GM12878 (cell line): ENCODE results near the gene TBATA. TPM values are rescaled to one million over a fixed set of nuclear protein-coding genes. Genes with fewer than 3 reads are reported as not detected.

ENCODE experiments used
- ATAC-seq: fragments of 200-7000 bp; cut with Tn5 transposase; 3 replicates; pipeline ENCODE4 v1.9.1; 2020; ENCODE audit warnings: mild to moderate bottlenecking, moderate library complexity
- BruUV-seq: library from RNA; stranded (reverse); fragments of 400-500 nt; replicated peaks from 2 replicates; lab custom pipeline; 2021; lab: Mats Ljungman, UMichigan
- CTCF ChIA-PET: fragments of 300-600 bp; sonication (Branson Sonifier 250); formaldehyde crosslinking; extraction: SDS; loops from one replicate; lab custom pipeline; 2021; ENCODE audit warnings: inconsistent platforms; lab: Yijun Ruan, JAX
- POLR2A ChIA-PET: fragments of 350-600 bp; formaldehyde crosslinking; extraction: SDS; loops from one replicate; lab custom pipeline; 2021; ENCODE audit warnings: inconsistent platforms; lab: Charles Lee
- RAD21 ChIA-PET: fragments of 300-600 bp; sonication (Branson Sonifier 250); formaldehyde crosslinking; loops from one replicate; lab custom pipeline; 2023; ENCODE audit warnings: antibody characterized with exemption; ENCODE audit not compliant: unreplicated experiment; lab: Charles Lee
- SMC1A ChIA-PET: fragments of 300-600 bp; sonication (Branson Sonifier 250); formaldehyde crosslinking; loops from one replicate; lab custom pipeline; 2023; ENCODE audit not compliant: unreplicated experiment, uncharacterized antibody; lab: Charles Lee
- DNase-seq: peaks from one replicate; pipeline ENCODE4 v3.0.0-alpha.2; 2011; ENCODE audit warnings: low read depth, low spot score
- FAIRE-seq: peaks from 3 replicates; lab custom pipeline; 2011; peaks lifted over from hg19 to GRCh38; lab: Jason Lieb, UNC
- H2AFZ ChIP-seq: 2 replicates; pipeline ENCODE4 v1.6.0; 2011; ENCODE audit warnings: low read depth, low read length, control low read depth; ENCODE audit not compliant: control insufficient read depth
- H3K27ac ChIP-seq: 2 replicates; pipeline ENCODE4 v1.5.1; 2011; ENCODE audit warnings: control low read depth; ENCODE audit not compliant: control insufficient read depth, insufficient read depth
- H3K27me3 ChIP-seq, 2 experiments: replicated peaks in 1 of 2; 2 replicates each; pipeline versions ENCODE4 v1.6.0 to v1.6.1; 2011; ENCODE audit warnings: low read length in 1 of 2; ENCODE audit not compliant: control insufficient read depth in 2 of 2, insufficient read depth in 2 of 2
- H3K36me3 ChIP-seq, 2 experiments: 2 replicates each; pipeline ENCODE4 v1.5.1; 2011; ENCODE audit warnings: low read length in 1 of 2; ENCODE audit not compliant: control insufficient read depth in 2 of 2, insufficient read depth in 2 of 2
- H3K4me1 ChIP-seq: 2 replicates; pipeline ENCODE4 v1.6.1; 2011; ENCODE audit warnings: mild to moderate bottlenecking, low read length, moderate library complexity, mixed read lengths; ENCODE audit not compliant: control insufficient read depth, insufficient read depth
- H3K4me2 ChIP-seq: 2 replicates; pipeline ENCODE4 v1.6.0; 2011; ENCODE audit warnings: control low read depth; ENCODE audit not compliant: control insufficient read depth, insufficient read depth
- H3K4me3 ChIP-seq: fragments of 200-600 bp; sonication (generic); 2 replicates; pipeline ENCODE4 v1.5.1; 2016
- H3K79me2 ChIP-seq: 2 replicates; pipeline ENCODE4 v1.6.0; 2011; ENCODE audit warnings: low read length; ENCODE audit not compliant: control insufficient read depth, insufficient read depth
- H3K9ac ChIP-seq: 2 replicates; pipeline ENCODE4 v1.8.0; 2011; ENCODE audit warnings: low read length, control low read depth, mixed read lengths; ENCODE audit not compliant: control insufficient read depth, insufficient read depth
- H3K9me3 ChIP-seq: replicated peaks from 3 replicates; pipeline ENCODE4 v1.5.1; 2011; ENCODE audit warnings: mild to moderate bottlenecking, low read length; ENCODE audit not compliant: control insufficient read depth, insufficient read depth
- H4K20me1 ChIP-seq: 2 replicates; pipeline ENCODE4 v1.6.0; 2011; ENCODE audit not compliant: control insufficient read depth, insufficient read depth
- BHLHE40 ChIP-seq, 2 experiments: fragments of 450-650 bp in 1 of 2; IDR thresholded peaks; 2 replicates each; pipeline ENCODE4 v1.6.1; 2011 to 2017; ENCODE audit warnings: low read depth in 2 of 2, borderline replicate concordance in 1 of 2, improper control_type of control experiment in 1 of 2, low read length in 1 of 2, mild to moderate bottlenecking in 1 of 2
- CHD2 ChIP-seq: IDR thresholded peaks from 2 replicates; pipeline ENCODE4 v1.6.1; 2011; ENCODE audit warnings: low read depth, low read length, improper control_type of control experiment, borderline replicate concordance
- HDAC6 ChIP-seq: fragments of 200-600 bp; sonication (generic); IDR thresholded peaks from one replicate; pipeline ENCODE4 v1.8.0; 2017; ENCODE audit warnings: antibody characterized with exemption; ENCODE audit not compliant: unreplicated experiment
- IRF4 ChIP-seq: IDR thresholded peaks from 2 replicates; pipeline ENCODE4 v1.6.1; 2011; ENCODE audit warnings: low read depth, low read length
- MYB ChIP-seq: fragments of 150-350 bp; IDR thresholded peaks from 2 replicates; pipeline ENCODE4 v1.6.1; 2014; ENCODE audit warnings: mild to moderate bottlenecking, low read depth, low read length, borderline replicate concordance
- POLR2AphosphoS2 ChIP-seq: IDR thresholded peaks from 2 replicates; pipeline ENCODE4 v1.6.1; 2011; ENCODE audit warnings: low read depth, mild to moderate bottlenecking, low read length, improper control_type of control experiment, moderate library complexity
- POLR2AphosphoS5 ChIP-seq: IDR thresholded peaks from 2 replicates; pipeline ENCODE4 v1.6.1; 2011; ENCODE audit warnings: mild to moderate bottlenecking, low read length, inconsistent platforms
- RELA ChIP-seq: fragments of 450-650 bp; IDR thresholded peaks from 2 replicates; pipeline ENCODE4 v1.8.0; 2014; ENCODE audit warnings: borderline replicate concordance; ENCODE audit not compliant: partially characterized antibody
- SPI1 ChIP-seq: IDR thresholded peaks from 2 replicates; pipeline ENCODE4 v1.6.1; 2011; ENCODE audit warnings: low read depth, mild to moderate bottlenecking, low read length, moderate library complexity, borderline replicate concordance; ENCODE audit not compliant: insufficient read depth
- WGBS: methylation state at CpG from one replicate; pipeline ENCODE4 v1.1.6; 2016; ENCODE audit warnings: low lambda C conversion rate; ENCODE audit not compliant: insufficient replicate concordance, insufficient coverage; ENCODE audit errors: missing lambda C conversion rate; 5-methylcytosine and 5-hydroxymethylcytosine counted together
- in situ Hi-C: fragments of 300-500 bp; cut with MboI; formaldehyde crosslinking; loops from 9 replicates; pipeline ENCODE4 v1.14.3; 2018; ENCODE audit warnings: mixed read lengths
- intact Hi-C: fragments of 100-400 bp; cut with micrococcal nuclease; formaldehyde crosslinking; loops from one replicate; pipeline ENCODE4 v1.14.2; 2022; ENCODE audit not compliant: unreplicated experiment
- polyA plus RNA-seq, 11 experiments: library from polyadenylated mRNA; depleted of rRNA in 4 of 11; unstranded in 6 of 11; stranded (reverse) in 5 of 11; fragments of >200 nt; fragmentation: Nextera tagmentation in 4 of 11; fragmentation: Illumina TruSeq in 1 of 11; extraction: Ambion mirVana in 4 of 11; extraction: Trizol in 1 of 11; gene quantifications; 1 replicate in 1 of 11; 2 replicates in 10 of 11; pipeline versions ENCODE4 v1.2.1 to v1.2.3, GENCODE V29; 2011 to 2016; ENCODE audit warnings: inconsistent platforms in 2 of 11, missing spikeins in 2 of 11, low read depth in 1 of 11
- total RNA-seq, 4 experiments: library from RNA; depleted of rRNA in 3 of 4; stranded (reverse); fragments of >200 nt in 3 of 4; fragmentation: Illumina TruSeq in 1 of 4; extraction: Trizol in 1 of 4; gene quantifications; 2 replicates each; pipeline versions ENCODE4 v1.2.1 to v1.2.3, GENCODE V29; 2013 to 2021
- TF ChIP-seq, protein P1 (sequence below): IDR thresholded peaks from 2 replicates; pipeline ENCODE4 v1.6.1; 2011; ENCODE audit warnings: borderline replicate concordance, low read depth, mild to moderate bottlenecking, moderate library complexity, mixed read lengths, low read length; ENCODE audit not compliant: insufficient read depth; ENCODE audit errors: extremely low read length

Gene TBATA
- total and polyA plus RNA-seq, 10 of the 15 experiments (the other 5 are each of a cell fraction or from before 2014, with no cell fraction given) = not detected

DNA sequence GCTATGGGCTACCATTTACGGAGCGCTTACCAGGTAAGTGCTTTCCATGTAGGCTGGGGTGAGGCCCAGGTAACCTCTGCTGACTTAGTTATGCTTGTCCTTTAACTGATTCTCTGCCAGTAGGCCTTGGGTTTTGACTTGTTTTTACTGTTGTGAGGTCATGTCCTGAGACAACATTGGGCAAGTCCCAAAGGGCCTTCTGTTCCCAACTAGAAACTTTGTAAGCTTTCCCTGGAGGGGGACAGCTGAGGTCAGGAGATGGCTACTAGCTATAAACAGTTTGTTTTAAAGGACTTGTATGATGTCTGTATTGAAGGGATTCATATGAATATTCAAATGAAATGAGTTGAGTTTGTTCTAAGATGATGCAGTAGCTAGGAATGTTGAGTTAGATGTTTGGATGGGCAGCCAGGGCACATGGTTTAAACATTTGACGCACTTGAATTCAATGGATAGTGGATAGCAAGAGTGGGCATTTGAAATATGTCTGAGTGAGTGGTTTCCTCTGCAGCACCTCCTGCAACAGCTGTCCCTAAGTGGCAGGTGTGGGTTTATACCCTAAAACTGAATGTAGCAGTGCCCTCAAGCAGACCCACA lies 20.5 kb upstream of the TBATA start (continued):
- TF ChIP-seq MYB = no peak

- H3K9ac ChIP-seq = no peak overlapping the region
- ChIA-PET RAD21 (no interaction called here), SMC1A (no interaction called here), POLR2A (no interaction called here), CTCF (no interaction called here)
- H3K27ac ChIP-seq = no peak overlapping the region
- no peak overlapping the region for H3K4me2 ChIP-seq
- no peak for ATAC-seq
- H4K20me1 ChIP-seq = no peaks in the 10 kb centered on the region
- WGBS = 3% methylated on average over 2 of the region's 2 CpGs
- in situ Hi-C loops = no loop called here
- TF ChIP-seq POLR2AphosphoS2 (no peak), RELA (no peak), IRF4 (no peak), POLR2AphosphoS5 (no peak), SPI1 (no peak), CHD2 (no peak), HDAC6 (no peak), BHLHE40 (IDR thresholded peaks at IDR 0.05; ENCODE audit: borderline replicate concordance in 1 of 2, low read depth in 2 of 2, low read length in 1 of 2) (no peak)
- TF ChIP-seq, protein P1, sequence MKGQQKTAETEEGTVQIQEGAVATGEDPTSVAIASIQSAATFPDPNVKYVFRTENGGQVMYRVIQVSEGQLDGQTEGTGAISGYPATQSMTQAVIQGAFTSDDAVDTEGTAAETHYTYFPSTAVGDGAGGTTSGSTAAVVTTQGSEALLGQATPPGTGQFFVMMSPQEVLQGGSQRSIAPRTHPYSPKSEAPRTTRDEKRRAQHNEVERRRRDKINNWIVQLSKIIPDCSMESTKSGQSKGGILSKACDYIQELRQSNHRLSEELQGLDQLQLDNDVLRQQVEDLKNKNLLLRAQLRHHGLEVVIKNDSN = no peak
- no peak for DNase-seq
- H3K36me3 ChIP-seq = no peaks in the 10 kb centered on the region
- no peak overlapping the region for H2AFZ ChIP-seq
- H3K4me3 ChIP-seq = no peak overlapping the region
- H3K4me1 ChIP-seq = no peaks in the 10 kb centered on the region
- no peaks in the 10 kb centered on the region for H3K9me3 ChIP-seq
- H3K27me3 ChIP-seq = no peaks in the 10 kb centered on the region
- intact Hi-C loops = no loop called here
- FAIRE-seq = no peak
- no TSS peak for BruUV-seq
- no peaks in the 10 kb centered on the region for H3K79me2 ChIP-seq
Observed at GRCh38 chr10:70804421-70804808, 19.2 kb upstream of the TBATA start.
